ENCODE results near the gene PIEZO2. TPM values are rescaled to one million over a fixed set of nuclear protein-coding genes. Genes with fewer than 3 reads are reported as not detected.

PIEZO2 gene
- total RNA-seq, 1 donor from 2014 or later, result 51.0 TPM

Small RNA genes lying within 50 kb of the gene (small RNA-seq; reads per million reads assigned to genes)
- not detected for gene AP001180.3 (ENCODE audit: low replicate concordance)
- gene AP001180.5 (ENCODE audit: low replicate concordance), result not detected
- not detected for gene MIR6788 (ENCODE audit: low replicate concordance)

Data from skin of body (tissue), 2 donors.